ENCODE data around the gene ADORA2B. TPM values are rescaled to one million over a fixed set of nuclear protein-coding genes. Genes with fewer than 3 reads are reported as not detected.

The ADORA2B gene
- total and polyA plus RNA-seq, 9 donors = 2.1 to 5.6 (median 3.8) TPM

Other genes with a start within 250 kb of the ADORA2B start
- gene ZNF286A, start 245.4 kb upstream of the ADORA2B start, total RNA-seq = 32.2 TPM
- 10 to 100 TPM; 19.9 to 29.6 (median 25.1) TPM for gene ZNF286A, start 245.4 kb upstream of the ADORA2B start, polyA plus RNA-seq (ENCODE audit: insufficient read depth in 1 of 8, insufficient read length in 8 of 8, low replicate concordance in 1 of 8)
- 0.31 TPM for gene TBC1D26, start 212.8 kb upstream of the ADORA2B start, total RNA-seq
- under 1 TPM in 7 of 8 donors, not detected in 1; 0.23 to 0.66 (median 0.44) TPM for gene TBC1D26, start 212.8 kb upstream of the ADORA2B start, polyA plus RNA-seq (ENCODE audit: insufficient read depth in 1 of 8, insufficient read length in 8 of 8, low replicate concordance in 1 of 8)
- gene ZSWIM7, start 54.6 kb downstream of the ADORA2B start, total RNA-seq = 29.0 TPM
- gene ZSWIM7, start 54.6 kb downstream of the ADORA2B start, polyA plus RNA-seq (ENCODE audit: insufficient read depth in 1 of 8, insufficient read length in 8 of 8, low replicate concordance in 1 of 8) = 10 to 100 TPM; 25.3 to 49.5 (median 34.4) TPM
- gene TTC19, start 54.7 kb downstream of the ADORA2B start, total RNA-seq = 21.1 TPM
- gene TTC19, start 54.7 kb downstream of the ADORA2B start, polyA plus RNA-seq (ENCODE audit: insufficient read depth in 1 of 8, insufficient read length in 8 of 8, low replicate concordance in 1 of 8) = 10 to 100 TPM; 19.9 to 28.6 (median 24.8) TPM

Measured in muscle of leg (tissue), 9 donors.